ENCODE results near the gene PNMA5. TPM values are rescaled to one million over a fixed set of nuclear protein-coding genes. Genes with fewer than 3 reads are reported as not detected.
"Not testable (repeated sequence)": the region's sequence is repeated elsewhere in the genome, so short reads cannot be mapped to it uniquely, and the experiment has no call there.

The PNMA5 gene
- total RNA-seq, 1 donor, result not detected

- Histone ChIP-seq H3K27me3 (ENCODE audit: insufficient read depth, low read length) (no peaks in the 10 kb centered on the region), H3K9me3 (ENCODE audit: low read depth, low read length) (no peaks in the 10 kb centered on the region), H3K4me3 (ENCODE audit: low read length) (peak overlapping the region; percentile 6), H3K4me1 (ENCODE audit: insufficient read depth, low read length) (peaks cover 16% of the 10 kb centered on the region)
Observed at GRCh38 chrX:152988536-152989291, 5.2 kb downstream of the PNMA5 start.

GRCh38 chrX:152987801-152988200, 6.1 kb downstream of the PNMA5 start:
- H3K4me1 ChIP-seq (ENCODE audit: insufficient read depth, low read length), result peaks cover 16% of the 10 kb centered on the region
- H3K4me3 ChIP-seq (ENCODE audit: low read length), result no peak overlapping the region
- no peaks in the 10 kb centered on the region for H3K9me3 ChIP-seq (ENCODE audit: low read depth, low read length)
- no peaks in the 10 kb centered on the region for H3K27me3 ChIP-seq (ENCODE audit: insufficient read depth, low read length)

GRCh38 chrX:152987156-152987555, 6.8 kb downstream of the PNMA5 start:
- H3K9me3 ChIP-seq (ENCODE audit: low read depth, low read length); H3K27me3 ChIP-seq (ENCODE audit: insufficient read depth, low read length); H3K4me3 ChIP-seq (ENCODE audit: low read length): not testable (repeated sequence)
- H3K4me1 ChIP-seq (ENCODE audit: insufficient read depth, low read length), result peaks cover 16% of the 10 kb centered on the region

GRCh38 chrX:152985383-152985782, 8.5 kb downstream of the PNMA5 start:
- not testable (repeated sequence) for H3K9me3 ChIP-seq (ENCODE audit: low read depth, low read length); H3K27me3 ChIP-seq (ENCODE audit: insufficient read depth, low read length); H3K4me3 ChIP-seq (ENCODE audit: low read length)
- peaks cover 16% of the 10 kb centered on the region for H3K4me1 ChIP-seq (ENCODE audit: insufficient read depth, low read length)

GRCh38 chrX:152968193-152968592, 25.7 kb downstream of the PNMA5 start:
- H3K9me3 ChIP-seq (ENCODE audit: low read depth, low read length), result no peaks in the 10 kb centered on the region
- H3K4me1 ChIP-seq (ENCODE audit: insufficient read depth, low read length), result no peaks in the 10 kb centered on the region
- no peaks in the 10 kb centered on the region for H3K27me3 ChIP-seq (ENCODE audit: insufficient read depth, low read length)
- no peak overlapping the region for H3K4me3 ChIP-seq (ENCODE audit: low read length)

- peaks cover 9% of the 10 kb centered on the region for H3K4me1 ChIP-seq (ENCODE audit: insufficient read depth, low read length)
- H3K4me3 ChIP-seq (ENCODE audit: low read length), result no peak overlapping the region
- no peaks in the 10 kb centered on the region for H3K27me3 ChIP-seq (ENCODE audit: insufficient read depth, low read length)
- no peaks in the 10 kb centered on the region for H3K9me3 ChIP-seq (ENCODE audit: low read depth, low read length)
Observed at GRCh38 chrX:152960115-152960514, 33.8 kb downstream of the PNMA5 start.

GRCh38 chrX:152959626-152960025, 34.3 kb downstream of the PNMA5 start:
- H3K9me3 ChIP-seq (ENCODE audit: low read depth, low read length), result no peaks in the 10 kb centered on the region
- no peak overlapping the region for H3K4me3 ChIP-seq (ENCODE audit: low read length)
- no peaks in the 10 kb centered on the region for H3K27me3 ChIP-seq (ENCODE audit: insufficient read depth, low read length)
- peaks cover 9% of the 10 kb centered on the region for H3K4me1 ChIP-seq (ENCODE audit: insufficient read depth, low read length)

- H3K4me3 ChIP-seq (ENCODE audit: low read length), result peak overlapping the region; percentile 3
- peaks cover 9% of the 10 kb centered on the region for H3K4me1 ChIP-seq (ENCODE audit: insufficient read depth, low read length)
- H3K9me3 ChIP-seq (ENCODE audit: low read depth, low read length), result no peaks in the 10 kb centered on the region
- H3K27me3 ChIP-seq (ENCODE audit: insufficient read depth, low read length), result no peaks in the 10 kb centered on the region
Observed at GRCh38 chrX:152958524-152959465, 35.1 kb downstream of the PNMA5 start.

- Histone ChIP-seq H3K4me3 (ENCODE audit: low read length) (no peak overlapping the region), H3K9me3 (ENCODE audit: low read depth, low read length) (no peaks in the 10 kb centered on the region), H3K4me1 (ENCODE audit: insufficient read depth, low read length) (peaks cover 9% of the 10 kb centered on the region), H3K27me3 (ENCODE audit: insufficient read depth, low read length) (no peaks in the 10 kb centered on the region)
Observed at GRCh38 chrX:152958047-152958446, 35.9 kb downstream of the PNMA5 start.

- Histone ChIP-seq H3K9me3 (ENCODE audit: low read depth, low read length) (no peaks in the 10 kb centered on the region), H3K27me3 (ENCODE audit: insufficient read depth, low read length) (no peaks in the 10 kb centered on the region), H3K4me1 (ENCODE audit: insufficient read depth, low read length) (no peaks in the 10 kb centered on the region), H3K4me3 (ENCODE audit: low read length) (no peak overlapping the region)
Observed at GRCh38 chrX:152950786-152951185, 43.1 kb downstream of the PNMA5 start.

GRCh38 chrX:152949114-152949513, 44.8 kb downstream of the PNMA5 start:
- Histone ChIP-seq H3K27me3 (ENCODE audit: insufficient read depth, low read length) (no peaks in the 10 kb centered on the region), H3K9me3 (ENCODE audit: low read depth, low read length) (no peaks in the 10 kb centered on the region), H3K4me1 (ENCODE audit: insufficient read depth, low read length) (no peaks in the 10 kb centered on the region), H3K4me3 (ENCODE audit: low read length) (no peak overlapping the region)

- Histone ChIP-seq H3K9me3 (ENCODE audit: low read depth, low read length) (no peaks in the 10 kb centered on the region), H3K27me3 (ENCODE audit: insufficient read depth, low read length) (no peaks in the 10 kb centered on the region), H3K4me3 (ENCODE audit: low read length) (no peak overlapping the region), H3K4me1 (ENCODE audit: insufficient read depth, low read length) (peaks cover 6% of the 10 kb centered on the region)
Observed at GRCh38 chrX:152946681-152947080, 47.2 kb downstream of the PNMA5 start.

GRCh38 chrX:152945021-152945979, 48.6 kb downstream of the PNMA5 start:
- Histone ChIP-seq H3K27me3 (ENCODE audit: insufficient read depth, low read length) (no peaks in the 10 kb centered on the region), H3K9me3 (ENCODE audit: low read depth, low read length) (no peaks in the 10 kb centered on the region), H3K4me1 (ENCODE audit: insufficient read depth, low read length) (peaks cover 11% of the 10 kb centered on the region), H3K4me3 (ENCODE audit: low read length) (no peak overlapping the region)

GRCh38 chrX:152943826-152944225, 50.1 kb downstream of the PNMA5 start:
- Histone ChIP-seq H3K9me3 (ENCODE audit: low read depth, low read length) (no peaks in the 10 kb centered on the region), H3K27me3 (ENCODE audit: insufficient read depth, low read length) (no peaks in the 10 kb centered on the region), H3K4me3 (ENCODE audit: low read length) (no peak overlapping the region), H3K4me1 (ENCODE audit: insufficient read depth, low read length) (peaks cover 11% of the 10 kb centered on the region)
